IPS DF 6.9 (cell line): Measurements from ENCODE around the gene MTMR8.
"Not testable (repeated sequence)": the region's sequence is repeated elsewhere in the genome, so short reads cannot be mapped to it uniquely, and the experiment has no call there.

Experiments used
- DNase-seq: peaks from one replicate; pipeline ENCODE4 v3.0.0-alpha.2; 2013; ENCODE audit warnings: low read depth, low spot score
- H3K27ac ChIP-seq: one replicate; pipeline ENCODE4 v1.5.1; 2013; ENCODE audit warnings: low read length, control low read depth
- H3K27me3 ChIP-seq: 2 replicates; pipeline ENCODE4 v1.6.1; 2013; ENCODE audit warnings: mild to moderate bottlenecking, low read length; ENCODE audit not compliant: control insufficient read depth, insufficient read depth
- H3K36me3 ChIP-seq: 2 replicates; pipeline ENCODE4 v1.6.1; 2013; ENCODE audit warnings: low read length; ENCODE audit not compliant: control insufficient read depth, insufficient read depth
- H3K4me1 ChIP-seq: 2 replicates; pipeline ENCODE4 v1.6.1; 2013; ENCODE audit warnings: low read length; ENCODE audit not compliant: control insufficient read depth, insufficient read depth
- H3K4me3 ChIP-seq: 2 replicates; pipeline ENCODE4 v1.5.1; 2013; ENCODE audit warnings: mild to moderate bottlenecking, low read length
- H3K9me3 ChIP-seq: 2 replicates; pipeline ENCODE4 v1.6.1; 2013; ENCODE audit warnings: low read length, inconsistent platforms; ENCODE audit not compliant: control insufficient read depth, insufficient read depth
- WGBS: extraction: QIAGEN DNeasy Blood & Tissue Kit; methylation state at CpG from one replicate; pipeline ENCODE4 v1.1.7; 2013; ENCODE audit warnings: mixed read lengths, missing lambda C conversion rate; ENCODE audit not compliant: insufficient read length, insufficient coverage; 5-methylcytosine and 5-hydroxymethylcytosine counted together

Gene MTMR8

DNA sequence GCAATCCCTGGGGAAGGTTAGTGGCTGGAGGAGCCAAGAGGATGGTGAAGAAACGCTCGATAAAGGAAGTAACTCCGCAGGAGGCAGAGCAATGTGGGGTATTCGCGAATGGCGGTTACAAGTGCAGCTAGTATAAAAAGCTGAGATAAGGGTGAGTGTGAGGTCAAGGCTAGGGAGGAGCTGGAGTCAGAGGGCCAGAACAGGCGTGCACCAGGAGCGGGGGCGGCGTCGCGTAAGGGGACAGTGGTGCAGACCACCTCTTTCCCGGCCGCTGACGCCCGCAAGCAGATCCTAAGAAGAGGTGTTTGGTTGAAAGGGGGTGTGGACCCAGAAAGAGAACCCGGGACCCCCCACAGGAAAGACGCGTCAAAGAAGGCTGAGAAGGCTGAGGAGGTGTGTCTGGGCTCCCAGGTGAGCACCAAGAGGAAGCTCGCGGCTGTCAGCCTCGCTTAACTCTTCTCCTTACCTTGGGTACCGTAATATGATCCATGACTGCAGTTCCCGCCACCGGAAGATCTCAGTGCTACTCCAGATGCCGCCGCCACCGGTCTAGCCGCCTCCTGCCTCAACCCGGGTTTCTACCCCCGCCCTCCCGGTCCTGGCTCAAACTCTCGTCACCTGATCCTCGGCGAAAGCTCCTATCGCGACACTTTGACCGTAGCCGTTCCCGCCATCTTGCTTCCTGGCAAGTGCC lies at the start of gene MTMR8:
Gene MTMR8 (minus strand): TSS at position 579 of the 694 bp plus-strand sequence. CDS start 89 bp downstream, at position 490.
- Histone ChIP-seq H3K27ac (no peak within 1 kb of the TSS), H3K9me3 (no peaks in the 10 kb centered on the region), H3K27me3 (no peaks in the 10 kb centered on the region), H3K36me3 (no peaks in the 10 kb centered on the region), H3K4me1 (no peaks in the 10 kb centered on the region), H3K4me3 (peak within 1 kb of the TSS; percentile 20; the same call in 1 of the 2 replicates)
- WGBS: no CpG with 5 or more reads among the region's 40 CpGs
- DNase-seq: peak; percentile 39

DNA sequence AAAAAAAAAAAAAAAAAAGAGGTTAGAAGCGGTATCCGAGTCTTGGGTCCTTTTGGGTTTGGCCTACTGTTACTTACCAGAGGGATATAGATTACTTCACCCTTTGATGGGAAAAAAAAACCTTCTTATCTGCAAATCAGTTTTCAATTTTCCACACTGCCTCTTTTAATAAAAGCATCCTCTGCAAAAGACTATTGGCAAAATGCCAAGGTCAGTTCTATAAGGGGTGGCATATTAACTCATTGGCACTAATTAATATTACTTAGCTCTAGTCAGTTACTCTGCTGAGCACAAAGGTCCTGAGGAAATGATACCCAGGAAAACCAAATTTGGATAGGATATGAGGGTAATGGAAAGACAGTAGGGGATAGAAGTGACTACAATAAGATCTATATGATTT lies 44.3 kb upstream of the MTMR8 start:
- Histone ChIP-seq H3K4me1 (no peaks in the 10 kb centered on the region), H3K27ac (no peak overlapping the region), H3K9me3 (no peaks in the 10 kb centered on the region), H3K27me3 (no peaks in the 10 kb centered on the region), H3K4me3 (no peak overlapping the region), H3K36me3 (no peaks in the 10 kb centered on the region)
- no CpG with 5 or more reads among the region's 2 CpGs for WGBS
- DNase-seq: no peak

DNA sequence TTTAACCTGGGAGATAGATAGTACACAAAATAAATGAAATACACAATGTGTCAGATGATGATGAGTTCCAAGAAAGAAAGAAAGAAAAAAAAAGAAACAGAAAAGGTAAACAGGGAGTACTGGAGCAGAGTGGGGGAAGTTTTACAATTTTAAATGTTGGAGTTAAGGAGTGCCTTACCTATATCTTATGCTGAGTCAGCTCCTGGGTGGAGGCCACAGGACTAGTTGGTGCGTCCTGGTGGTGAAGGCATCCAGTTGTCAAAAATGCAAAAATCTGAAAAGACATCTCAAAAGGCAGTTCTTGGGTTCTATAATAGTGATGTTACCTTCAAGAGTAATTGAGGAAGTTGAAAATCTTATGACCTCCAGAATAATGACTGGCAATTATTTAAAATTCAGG lies 42.4 kb upstream of the MTMR8 start:
- H3K27ac ChIP-seq: no peak overlapping the region
- H3K27me3 ChIP-seq: no peaks in the 10 kb centered on the region
- H3K4me1 ChIP-seq: no peaks in the 10 kb centered on the region
- H3K36me3 ChIP-seq: no peaks in the 10 kb centered on the region
- DNase-seq: no peak
- H3K9me3 ChIP-seq: no peaks in the 10 kb centered on the region
- no CpG with 5 or more reads among the region's 1 CpG for WGBS
- no peak overlapping the region for H3K4me3 ChIP-seq

DNA sequence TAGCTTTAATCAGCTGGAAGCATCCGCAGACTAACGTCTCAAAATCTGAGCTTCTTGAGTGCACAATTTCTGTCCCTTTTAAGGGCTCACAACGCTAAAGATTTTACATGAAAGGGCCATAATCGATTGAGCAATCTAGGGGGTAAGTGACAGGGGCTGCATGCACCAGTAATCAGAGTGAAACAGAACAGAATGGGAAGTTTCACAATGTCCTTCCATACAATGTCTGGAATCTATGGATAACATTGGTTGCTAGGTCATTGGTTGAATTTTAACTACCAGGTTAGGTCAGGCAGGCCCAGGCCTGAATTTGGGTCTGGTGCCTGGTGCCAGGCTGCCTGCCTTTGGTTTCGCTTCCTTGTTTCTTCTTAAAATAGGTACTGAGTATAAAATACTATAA lies 42.0 kb upstream of the MTMR8 start:
- no peaks in the 10 kb centered on the region for H3K9me3 ChIP-seq
- H3K27ac ChIP-seq: no peak overlapping the region
- H3K4me1 ChIP-seq: no peaks in the 10 kb centered on the region
- no peak for DNase-seq
- no CpG with 5 or more reads among the region's 5 CpGs for WGBS
- no peaks in the 10 kb centered on the region for H3K36me3 ChIP-seq
- H3K4me3 ChIP-seq: no peak overlapping the region
- H3K27me3 ChIP-seq: no peaks in the 10 kb centered on the region

DNA sequence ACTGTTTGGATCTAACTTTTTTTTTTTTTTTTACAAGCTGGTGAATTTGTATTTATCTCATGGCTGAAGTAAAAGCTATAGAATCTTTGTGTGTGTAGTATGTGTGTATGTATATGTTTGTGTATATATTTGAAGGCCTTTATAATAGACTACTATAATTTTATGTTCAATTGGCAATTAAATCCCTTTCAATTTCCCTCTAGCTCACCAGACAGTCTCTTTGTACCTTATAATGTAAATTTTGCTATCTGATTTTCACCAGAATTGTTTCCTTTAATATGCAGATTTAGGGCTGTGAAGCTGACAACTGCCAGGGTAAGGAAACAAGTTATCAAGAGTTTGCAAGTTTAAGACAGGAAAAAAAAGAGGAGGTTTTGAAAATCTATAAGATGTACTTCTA lies 33.1 kb upstream of the MTMR8 start:
- DNase-seq: no peak
- no peak overlapping the region for H3K4me3 ChIP-seq
- H3K4me1 ChIP-seq: no peaks in the 10 kb centered on the region
- no peaks in the 10 kb centered on the region for H3K27me3 ChIP-seq
- H3K9me3 ChIP-seq: no peaks in the 10 kb centered on the region
- no peaks in the 10 kb centered on the region for H3K36me3 ChIP-seq
- H3K27ac ChIP-seq: no peak overlapping the region

DNA sequence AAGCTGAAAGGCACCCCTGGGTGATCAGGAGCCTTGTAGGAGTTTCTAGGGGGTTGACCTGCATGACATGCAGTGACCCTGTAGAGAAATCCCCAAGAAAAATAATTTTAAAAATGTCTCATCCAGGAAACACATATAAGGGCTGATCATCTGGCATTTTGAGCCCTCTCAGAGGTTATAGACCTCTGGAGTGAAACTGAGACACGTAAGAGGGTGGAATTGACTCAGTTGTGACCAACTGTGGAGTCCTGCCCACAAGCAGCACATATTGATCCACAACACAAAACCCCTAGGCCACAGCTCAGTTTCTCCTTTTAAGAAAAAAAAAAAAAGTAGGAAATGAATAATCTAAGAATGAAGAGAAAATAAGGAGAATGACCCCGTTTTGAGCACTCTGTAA lies 32.5 kb upstream of the MTMR8 start:
- Histone ChIP-seq H3K4me1 (no peaks in the 10 kb centered on the region), H3K27me3 (no peaks in the 10 kb centered on the region), H3K27ac (no peak overlapping the region), H3K9me3 (no peaks in the 10 kb centered on the region), H3K36me3 (no peaks in the 10 kb centered on the region), H3K4me3 (no peak overlapping the region)
- WGBS: no CpG with 5 or more reads among the region's 2 CpGs
- DNase-seq: no peak

DNA sequence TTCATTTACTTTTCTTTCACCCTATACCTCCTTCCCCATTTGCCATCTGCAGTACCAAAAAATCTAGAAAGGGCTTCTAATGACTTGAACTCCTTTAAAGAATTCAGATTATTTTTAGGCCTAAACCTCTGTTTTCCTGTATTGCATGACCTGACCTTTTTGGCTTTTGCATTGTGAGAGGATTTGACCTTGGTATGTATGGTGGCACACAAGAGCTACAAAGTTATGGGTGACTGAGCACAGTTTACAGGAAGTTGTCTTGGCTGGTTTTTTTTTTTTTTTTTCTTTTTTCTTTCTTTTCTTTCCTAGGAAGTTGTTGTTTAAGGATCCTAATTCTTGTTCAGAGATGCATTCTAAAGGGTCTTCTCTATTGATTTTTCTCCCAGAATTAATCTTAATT lies 32.0 kb upstream of the MTMR8 start:
- no peak overlapping the region for H3K27ac ChIP-seq
- no peaks in the 10 kb centered on the region for H3K4me1 ChIP-seq
- H3K4me3 ChIP-seq: no peak overlapping the region
- no peaks in the 10 kb centered on the region for H3K27me3 ChIP-seq
- no peaks in the 10 kb centered on the region for H3K36me3 ChIP-seq
- H3K9me3 ChIP-seq: no peaks in the 10 kb centered on the region
- DNase-seq: no peak

DNA sequence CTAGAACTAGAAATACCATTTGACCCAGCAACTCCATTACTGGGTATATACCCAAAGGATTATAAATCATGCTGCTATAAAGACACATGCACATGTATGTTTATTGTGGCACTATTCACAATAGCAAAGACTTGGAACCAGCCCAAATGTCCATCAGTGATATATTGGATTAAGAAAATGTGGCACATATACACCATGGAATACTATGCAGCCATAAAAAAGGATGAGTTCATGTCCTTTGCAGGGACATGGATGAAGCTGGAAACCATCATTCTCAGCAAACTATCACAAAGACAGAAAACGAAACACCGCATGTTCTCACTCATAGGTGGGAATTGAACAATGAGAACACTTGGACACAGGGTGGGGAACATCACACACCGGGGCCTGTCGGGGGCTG lies 14.5 kb upstream of the MTMR8 start:
- DNase-seq, H3K27me3 ChIP-seq, H3K4me1 ChIP-seq, H3K27ac ChIP-seq, H3K36me3 ChIP-seq, H3K9me3 ChIP-seq, H3K4me3 ChIP-seq: not testable (repeated sequence)
- no CpG with 5 or more reads among the region's 4 CpGs for WGBS

DNA sequence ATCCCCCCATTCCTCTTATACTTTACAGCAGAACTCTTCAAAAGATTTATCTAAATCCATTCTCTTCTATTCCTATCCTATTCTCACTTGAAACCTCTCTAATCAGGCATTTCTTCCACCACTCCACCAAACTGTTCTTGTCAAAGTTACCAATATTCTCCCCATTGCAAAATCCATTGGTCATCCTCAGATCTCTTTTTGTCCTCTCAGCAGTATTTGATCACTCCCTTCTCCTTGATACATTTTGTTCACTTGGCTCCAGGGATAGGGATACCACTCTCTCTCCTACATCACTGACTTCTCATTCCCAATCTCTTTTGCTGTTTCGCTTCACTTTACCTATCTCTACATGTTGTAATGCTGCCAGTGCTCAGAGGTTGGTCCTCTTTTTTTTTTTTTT lies 2.8 kb upstream of the MTMR8 start:
- no peak overlapping the region for H3K27ac ChIP-seq
- H3K36me3 ChIP-seq: no peaks in the 10 kb centered on the region
- no peaks in the 10 kb centered on the region for H3K27me3 ChIP-seq
- H3K4me1 ChIP-seq: no peaks in the 10 kb centered on the region
- DNase-seq: no peak
- H3K9me3 ChIP-seq: no peaks in the 10 kb centered on the region
- whole genome bisulfite sequencing: no CpG with 5 or more reads among the region's 1 CpG
- H3K4me3 ChIP-seq: no peak overlapping the region

DNA sequence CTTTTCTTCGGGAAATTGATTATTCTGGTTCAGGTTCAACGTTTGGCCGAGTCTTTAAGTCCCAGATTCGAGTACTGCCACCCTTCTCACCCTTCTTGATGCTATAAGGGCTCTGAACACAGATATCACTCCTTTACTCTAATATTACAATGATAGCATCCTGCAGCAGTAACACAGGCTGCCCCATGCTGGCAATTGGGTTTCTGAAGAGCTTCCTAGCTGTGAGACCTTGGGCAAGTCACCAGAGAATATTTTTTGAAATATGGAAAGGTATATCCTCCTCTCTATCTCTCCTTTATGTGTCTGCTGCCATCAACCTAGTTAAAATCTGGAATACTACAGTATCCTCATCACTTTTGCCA lies 297 bp upstream of the MTMR8 start:
- WGBS: no CpG with 5 or more reads among the region's 4 CpGs
- H3K9me3 ChIP-seq: no peaks in the 10 kb centered on the region

DNA sequence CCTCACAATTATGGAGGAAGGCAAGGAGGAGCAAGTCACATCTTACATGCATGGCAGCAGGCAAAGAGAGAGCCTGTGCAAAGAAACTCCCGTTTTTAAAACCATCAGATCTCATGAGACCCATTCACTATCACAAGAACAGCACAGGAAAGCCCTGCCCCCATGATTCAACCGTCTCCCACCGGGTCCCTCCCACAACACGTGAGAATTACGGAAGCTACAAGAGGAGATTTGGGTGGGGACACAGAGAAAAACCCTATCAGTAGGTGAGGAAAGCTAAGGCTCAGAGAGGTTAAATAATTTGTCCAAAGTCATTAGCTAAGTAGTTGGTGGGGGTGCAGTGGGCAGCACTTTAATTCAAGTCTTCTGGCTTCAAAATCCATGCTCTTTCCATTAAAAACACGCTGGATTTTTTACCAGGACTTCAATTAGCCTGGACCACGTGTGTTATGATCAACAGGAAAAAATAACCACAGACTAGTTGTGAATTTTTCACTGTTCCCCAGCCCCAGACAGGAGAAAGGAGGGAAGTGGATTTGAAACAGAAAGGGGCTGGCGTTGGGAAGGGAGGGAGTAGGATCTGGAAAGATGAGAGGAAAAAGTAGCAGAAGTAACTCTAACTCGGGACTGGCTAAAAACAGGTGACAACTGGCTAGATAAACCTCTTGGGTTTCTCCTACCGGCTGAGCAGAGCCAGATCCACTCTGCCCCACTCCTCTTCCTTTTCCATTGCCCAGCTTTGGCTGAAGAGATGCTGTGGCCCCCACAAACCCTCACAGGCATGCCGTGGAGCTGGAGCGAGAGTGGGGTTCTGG lies 986 bp downstream of the MTMR8 start:
- no peak overlapping the region for H3K27ac ChIP-seq
- H3K4me3 ChIP-seq: peak overlapping the region; percentile 20; the same call in 1 of the 2 replicates
- H3K27me3 ChIP-seq: no peaks in the 10 kb centered on the region

More for the DNA sequence above, 297 bp upstream of the MTMR8 start:
- Histone ChIP-seq H3K27me3 (no peaks in the 10 kb centered on the region), H3K27ac (no peak overlapping the region), H3K36me3 (no peaks in the 10 kb centered on the region), H3K4me1 (no peaks in the 10 kb centered on the region), H3K4me3 (peak overlapping the region; percentile 13; the same call in 1 of the 2 replicates)
- DNase-seq: no peak

More for the DNA sequence above, 986 bp downstream of the MTMR8 start:
- H3K36me3 ChIP-seq: no peaks in the 10 kb centered on the region
- no CpG with 5 or more reads among the region's 12 CpGs for WGBS
- no peak for DNase-seq
- no peaks in the 10 kb centered on the region for H3K9me3 ChIP-seq
- no peaks in the 10 kb centered on the region for H3K4me1 ChIP-seq
